Measurements from ENCODE around the gene ALAS2. TPM values are rescaled to one million over a fixed set of nuclear protein-coding genes. Genes with fewer than 3 reads are reported as not detected.

ALAS2 gene, protein sequence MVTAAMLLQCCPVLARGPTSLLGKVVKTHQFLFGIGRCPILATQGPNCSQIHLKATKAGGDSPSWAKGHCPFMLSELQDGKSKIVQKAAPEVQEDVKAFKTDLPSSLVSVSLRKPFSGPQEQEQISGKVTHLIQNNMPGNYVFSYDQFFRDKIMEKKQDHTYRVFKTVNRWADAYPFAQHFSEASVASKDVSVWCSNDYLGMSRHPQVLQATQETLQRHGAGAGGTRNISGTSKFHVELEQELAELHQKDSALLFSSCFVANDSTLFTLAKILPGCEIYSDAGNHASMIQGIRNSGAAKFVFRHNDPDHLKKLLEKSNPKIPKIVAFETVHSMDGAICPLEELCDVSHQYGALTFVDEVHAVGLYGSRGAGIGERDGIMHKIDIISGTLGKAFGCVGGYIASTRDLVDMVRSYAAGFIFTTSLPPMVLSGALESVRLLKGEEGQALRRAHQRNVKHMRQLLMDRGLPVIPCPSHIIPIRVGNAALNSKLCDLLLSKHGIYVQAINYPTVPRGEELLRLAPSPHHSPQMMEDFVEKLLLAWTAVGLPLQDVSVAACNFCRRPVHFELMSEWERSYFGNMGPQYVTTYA
- total RNA-seq = not detected

DNA sequence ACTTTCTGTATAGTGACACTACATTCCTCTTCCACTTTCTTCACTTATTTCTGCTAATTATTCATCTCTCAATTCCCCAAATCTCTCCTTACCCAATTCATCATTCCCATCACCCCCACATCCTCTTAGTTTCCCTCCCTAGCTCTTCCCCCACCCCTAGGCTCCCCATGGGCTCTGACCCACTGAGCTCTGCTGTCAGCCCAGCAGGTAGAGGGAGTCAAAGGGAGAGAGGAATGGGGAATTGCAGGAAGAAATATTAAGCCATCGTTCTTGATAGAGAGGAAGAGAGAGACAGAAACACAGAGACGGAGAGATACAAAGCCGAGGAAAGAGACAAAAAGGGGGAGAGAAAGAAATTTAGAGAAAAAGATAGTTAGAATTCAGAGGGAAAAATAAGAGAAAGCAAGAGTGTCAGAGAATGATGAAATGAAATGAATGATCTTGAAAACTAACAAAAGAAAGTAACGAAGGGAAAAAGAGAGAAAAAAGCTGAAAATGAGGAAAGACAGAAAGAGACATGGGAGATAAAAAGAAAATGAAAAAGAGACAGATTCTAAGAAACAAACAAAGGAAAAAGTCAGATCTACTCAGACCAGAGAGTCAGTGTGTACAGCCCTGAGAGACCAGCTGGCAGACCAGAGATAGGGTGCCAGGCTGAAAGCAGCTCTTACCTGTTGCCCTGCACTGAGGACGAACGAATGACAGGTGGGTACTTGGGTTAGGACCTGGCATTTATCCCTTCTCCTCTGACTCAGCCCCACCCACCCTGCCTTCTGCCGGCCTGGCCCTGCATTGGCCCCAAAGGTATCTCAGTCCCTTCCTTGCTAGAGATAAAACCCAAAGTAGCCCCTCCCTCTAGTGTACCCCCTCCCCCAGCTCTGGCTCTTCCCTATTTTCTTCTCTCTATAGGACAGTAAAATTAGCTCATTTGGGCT lies at the start of gene ALAS2:
ALAS2 (minus strand) TSS at position 707 of the 935 bp plus-strand sequence. CDS start 4,977 bp downstream, outside the sequence.

DNA sequence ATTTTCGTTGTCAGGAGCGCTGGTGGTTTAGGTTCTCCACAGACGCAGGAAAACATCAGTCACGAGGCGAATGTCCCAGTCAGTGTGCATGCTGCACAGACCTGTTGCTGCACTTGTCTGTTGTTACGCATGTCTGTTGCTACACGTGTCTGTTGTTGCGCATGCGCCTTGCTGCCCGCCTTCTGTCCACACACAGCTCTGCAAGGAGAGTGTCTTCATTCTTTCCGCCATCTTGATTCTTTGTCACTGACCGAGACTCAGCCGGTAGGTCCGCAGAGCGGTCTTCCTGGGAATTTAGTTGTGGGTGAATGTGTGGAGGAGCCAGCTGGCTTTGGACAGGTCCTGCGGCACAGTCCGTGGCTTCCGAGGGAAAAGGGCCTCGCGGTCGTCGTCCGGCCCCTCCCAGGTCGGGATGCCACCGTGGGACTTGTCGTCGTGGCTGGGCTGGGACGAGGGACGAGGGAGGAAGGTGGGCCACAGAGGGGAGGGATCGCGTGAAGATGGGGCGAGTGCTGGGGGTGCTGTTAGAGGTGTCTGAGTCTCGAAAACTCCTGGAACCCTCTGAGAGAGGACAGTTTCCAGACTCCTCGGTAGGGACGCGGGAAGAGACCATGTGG lies 44.2 kb upstream of the ALAS2 start, which contains the start of gene PAGE2B:
PAGE2B (plus strand) TSS at position 180 of the 617 bp plus-strand sequence. CDS start 1,012 bp downstream, outside the sequence.

DNA sequence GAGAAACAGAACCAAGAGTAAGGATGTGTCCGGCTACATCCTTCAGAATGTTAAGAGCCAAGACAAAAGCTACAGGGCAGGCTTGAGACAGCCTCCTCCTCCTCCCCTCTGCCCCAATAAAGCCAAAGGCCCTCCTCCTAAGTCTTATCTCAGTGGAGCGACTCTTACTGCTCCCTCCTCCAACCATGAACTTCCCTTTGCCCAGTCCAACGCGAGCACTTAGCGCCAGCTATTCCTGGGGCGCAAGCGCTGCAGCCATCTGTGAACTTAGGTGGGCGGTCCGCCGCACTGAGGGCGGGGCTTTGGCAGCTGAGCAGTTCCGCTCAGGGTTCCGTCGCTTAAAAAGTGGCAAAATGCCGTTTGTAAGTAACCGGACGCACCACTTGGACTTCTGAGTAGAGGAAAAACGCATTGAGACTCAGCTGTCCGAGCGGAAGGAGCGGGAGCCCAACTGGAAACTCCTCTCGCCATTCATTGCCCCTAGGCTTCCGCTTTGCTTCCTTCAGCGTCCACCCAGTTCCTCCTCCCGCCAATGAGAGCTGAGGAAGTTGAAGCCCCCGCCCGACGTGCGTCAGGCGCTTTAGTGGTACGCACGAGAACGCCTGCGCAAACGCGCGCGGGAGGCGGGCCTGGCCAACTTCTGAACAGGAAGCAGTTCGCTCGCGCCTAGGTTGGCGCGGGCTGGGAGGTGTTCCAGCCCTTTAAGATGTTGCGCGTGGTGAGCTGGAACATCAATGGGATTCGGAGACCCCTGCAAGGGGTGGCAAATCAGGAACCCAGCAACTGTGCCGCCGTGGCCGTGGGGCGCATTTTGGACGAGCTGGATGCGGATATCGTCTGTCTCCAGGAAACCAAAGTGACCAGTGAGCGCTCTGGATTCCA lies 30.8 kb downstream of the ALAS2 start, which contains the start of gene APEX2:
APEX2 (plus strand) TSS at position 647 of the 882 bp plus-strand sequence; CDS start at position 707, 60 bp downstream.

DNA sequence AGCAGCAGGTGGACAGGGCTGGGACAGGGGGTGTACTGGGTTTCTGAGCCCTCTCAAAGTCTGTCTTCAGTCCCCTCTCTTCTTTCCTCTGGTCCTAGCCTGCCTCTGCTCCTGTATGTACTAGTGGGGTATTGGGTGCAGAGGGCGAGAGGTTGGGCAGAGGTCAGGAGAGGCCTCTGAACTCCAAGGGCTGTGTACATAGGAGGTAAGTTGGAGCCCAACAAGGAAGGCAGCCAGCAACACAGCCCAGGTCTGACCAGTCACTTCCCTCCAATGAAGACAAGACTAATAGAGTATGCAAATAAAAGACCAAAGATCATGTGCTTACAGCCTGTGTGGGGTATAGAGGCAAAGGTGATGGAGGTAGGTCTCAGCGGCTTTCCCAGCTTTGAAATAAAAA lies 36.7 kb downstream of the ALAS2 start, which contains the start of gene PFKFB1:
PFKFB1 (minus strand) TSS at position 90 of the 400 bp plus-strand sequence. CDS start 181 bp downstream, outside the sequence.

Other genes with a start within 250 kb of the ALAS2 start
- not detected for gene ITIH6, start 232.7 kb downstream of the ALAS2 start, total RNA-seq
- gene MAGED2, start 223.2 kb downstream of the ALAS2 start, total RNA-seq = 10 to 100 TPM; 56.3 to 57.5 TPM
- gene TRO, start 110.2 kb downstream of the ALAS2 start, total RNA-seq = 1 to 10 TPM in 1 of 2 experiments, under 1 TPM in 1; 0.91 to 1.3 TPM
- gene PFKFB1, start 36.8 kb downstream of the ALAS2 start, total RNA-seq = under 1 TPM; 0.45 to 0.65 TPM
- 10 to 100 TPM; 20.1 to 20.6 TPM for gene APEX2, start 30.6 kb downstream of the ALAS2 start, total RNA-seq
- not detected for gene PAGE2B, start 44.1 kb upstream of the ALAS2 start, total RNA-seq
- not detected for gene PAGE2, start 58.0 kb upstream of the ALAS2 start, total RNA-seq
- gene PAGE5, start 189.4 kb upstream of the ALAS2 start, total RNA-seq = not detected
- gene PAGE3, start 233.9 kb upstream of the ALAS2 start, total RNA-seq = not detected

All from activated naive CD4-positive, alpha-beta T cell treated with anti-CD3 and anti-CD28 coated beads, Interleukin-2, amount 10 ng/mL, durations not matched to agents 5 hours and 36 hours (primary cell).